ENCODE data around the gene CCDC91.

The CCDC91 gene

GRCh38 chr12:28583701-28584261 lies 393.5 kb downstream of the CCDC91 start:
- DNase-seq (ENCODE audit: low spot score): no peak

DNA sequence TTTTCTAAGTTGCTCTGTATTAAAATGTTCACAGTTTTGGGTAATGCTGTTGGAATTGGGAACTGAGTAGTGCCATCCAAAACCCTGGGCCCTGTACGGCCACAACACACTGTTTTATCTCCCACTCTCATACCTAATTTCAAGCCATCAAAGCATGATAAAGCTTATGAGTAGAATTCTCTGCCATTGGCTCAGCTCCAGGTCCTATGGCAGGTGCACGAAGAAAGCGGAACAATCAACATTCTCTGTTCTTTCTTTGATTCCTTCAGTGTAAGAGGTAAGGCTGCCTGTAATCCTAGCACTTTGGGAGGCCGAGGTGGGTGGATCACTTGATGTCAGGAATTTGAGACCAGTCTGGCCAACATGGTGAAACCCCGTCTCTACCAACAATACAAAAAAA lies 394.9 kb downstream of the CCDC91 start:
- DNase-seq (ENCODE audit: low spot score): no peak

GRCh38 chr12:28586481-28586880 lies 396.2 kb downstream of the CCDC91 start:
- no peak for DNase-seq (ENCODE audit: low spot score)

GRCh38 chr12:28591831-28592230 lies 401.6 kb downstream of the CCDC91 start:
- DNase-seq (ENCODE audit: low spot score): no peak

Data from hematopoietic multipotent progenitor cell treated with erythropoietin and hydrocortisone succinate and interleukin-3 and kit ligand, for 15 days (in vitro differentiated cells).